ENCODE results near the gene CTSW. TPM values are rescaled to one million over a fixed set of nuclear protein-coding genes. Genes with fewer than 3 reads are reported as not detected.

The CTSW gene
- polyA plus RNA-seq, 1 donor from 2014 or later = not detected

DNA sequence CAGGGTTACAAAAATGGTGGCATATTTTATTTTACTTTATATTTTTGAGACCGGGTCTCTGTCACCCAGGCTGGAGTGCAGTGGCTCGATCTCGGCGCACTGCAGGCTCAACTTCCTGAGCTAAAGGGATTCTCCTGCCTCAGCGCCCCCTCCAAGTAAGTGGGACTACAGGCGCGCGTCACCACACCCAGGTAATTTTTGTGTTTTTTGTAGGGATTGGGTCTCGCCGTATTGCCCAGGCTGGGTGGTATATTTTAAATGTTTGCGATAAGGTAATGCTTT, 21.2 kb downstream of the CTSW start:
- TF ChIP-seq EZH2 (IDR thresholded peaks at IDR 0.05; ENCODE audit: borderline replicate concordance, insufficient read depth, low read length, poor library complexity, severe bottlenecking) (peak; percentile 21), EP300 (conservative IDR thresholded peaks at IDR 0.05; ENCODE audit: poor library complexity, severe bottlenecking) (no peak)
- Histone ChIP-seq H3K4me2 (ENCODE audit: low read length) (no peak overlapping the region), H3K36me3 (ENCODE audit: insufficient read depth, low read length) (no peaks in the 10 kb centered on the region), H2AFZ (ENCODE audit: low read depth, low read length) (no peak overlapping the region), H3K27me3 (ENCODE audit: insufficient read depth, low read depth, low read length) (peaks cover 63% of the 10 kb centered on the region), H4K20me1 (ENCODE audit: insufficient read depth) (no peaks in the 10 kb centered on the region), H3K79me2 (replicated peaks; ENCODE audit: insufficient read depth, low read length) (no peaks in the 10 kb centered on the region), H3K4me3 (ENCODE audit: low read length) (peak overlapping the region; percentile 67), H3K9me3 (ENCODE audit: low read length) (no peaks in the 10 kb centered on the region), H3F3A (ENCODE audit: insufficient read depth, low read length, poor library complexity, severe bottlenecking) (no peaks in the 10 kb centered on the region), H3K27ac (ENCODE audit: low read length) (no peak overlapping the region), H3K9ac (ENCODE audit: low read length) (no peak overlapping the region), H3K9me2 (ENCODE audit: insufficient read depth, low read length) (no peaks in the 10 kb centered on the region)

GRCh38 chr11:65903068-65903481, 23.4 kb downstream of the CTSW start:
- Histone ChIP-seq H3K36me3 (ENCODE audit: insufficient read depth, low read length) (no peaks in the 10 kb centered on the region), H4K20me1 (ENCODE audit: insufficient read depth) (no peaks in the 10 kb centered on the region), H3K9me3 (ENCODE audit: low read length) (no peaks in the 10 kb centered on the region), H3K4me3 (ENCODE audit: low read length) (no peak overlapping the region), H3F3A (ENCODE audit: insufficient read depth, low read length, poor library complexity, severe bottlenecking) (no peaks in the 10 kb centered on the region), H3K9ac (ENCODE audit: low read length) (no peak overlapping the region), H2AFZ (ENCODE audit: low read depth, low read length) (no peak overlapping the region), H3K27ac (ENCODE audit: low read length) (no peak overlapping the region), H3K27me3 (ENCODE audit: insufficient read depth, low read depth, low read length) (peaks cover 62% of the 10 kb centered on the region), H3K4me2 (ENCODE audit: low read length) (no peak overlapping the region), H3K79me2 (replicated peaks; ENCODE audit: insufficient read depth, low read length) (no peaks in the 10 kb centered on the region), H3K9me2 (ENCODE audit: insufficient read depth, low read length) (no peaks in the 10 kb centered on the region)
- TF ChIP-seq, protein P1, sequence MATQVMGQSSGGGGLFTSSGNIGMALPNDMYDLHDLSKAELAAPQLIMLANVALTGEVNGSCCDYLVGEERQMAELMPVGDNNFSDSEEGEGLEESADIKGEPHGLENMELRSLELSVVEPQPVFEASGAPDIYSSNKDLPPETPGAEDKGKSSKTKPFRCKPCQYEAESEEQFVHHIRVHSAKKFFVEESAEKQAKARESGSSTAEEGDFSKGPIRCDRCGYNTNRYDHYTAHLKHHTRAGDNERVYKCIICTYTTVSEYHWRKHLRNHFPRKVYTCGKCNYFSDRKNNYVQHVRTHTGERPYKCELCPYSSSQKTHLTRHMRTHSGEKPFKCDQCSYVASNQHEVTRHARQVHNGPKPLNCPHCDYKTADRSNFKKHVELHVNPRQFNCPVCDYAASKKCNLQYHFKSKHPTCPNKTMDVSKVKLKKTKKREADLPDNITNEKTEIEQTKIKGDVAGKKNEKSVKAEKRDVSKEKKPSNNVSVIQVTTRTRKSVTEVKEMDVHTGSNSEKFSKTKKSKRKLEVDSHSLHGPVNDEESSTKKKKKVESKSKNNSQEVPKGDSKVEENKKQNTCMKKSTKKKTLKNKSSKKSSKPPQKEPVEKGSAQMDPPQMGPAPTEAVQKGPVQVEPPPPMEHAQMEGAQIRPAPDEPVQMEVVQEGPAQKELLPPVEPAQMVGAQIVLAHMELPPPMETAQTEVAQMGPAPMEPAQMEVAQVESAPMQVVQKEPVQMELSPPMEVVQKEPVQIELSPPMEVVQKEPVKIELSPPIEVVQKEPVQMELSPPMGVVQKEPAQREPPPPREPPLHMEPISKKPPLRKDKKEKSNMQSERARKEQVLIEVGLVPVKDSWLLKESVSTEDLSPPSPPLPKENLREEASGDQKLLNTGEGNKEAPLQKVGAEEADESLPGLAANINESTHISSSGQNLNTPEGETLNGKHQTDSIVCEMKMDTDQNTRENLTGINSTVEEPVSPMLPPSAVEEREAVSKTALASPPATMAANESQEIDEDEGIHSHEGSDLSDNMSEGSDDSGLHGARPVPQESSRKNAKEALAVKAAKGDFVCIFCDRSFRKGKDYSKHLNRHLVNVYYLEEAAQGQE (IDR thresholded peaks at IDR 0.05; ENCODE audit: borderline replicate concordance) = no peak
- TF ChIP-seq POLR2AphosphoS5 (IDR thresholded peaks at IDR 0.05) (no peak), MXI1 (conservative IDR thresholded peaks at IDR 0.05; ENCODE audit: poor library complexity, severe bottlenecking) (no peak), EP300 (conservative IDR thresholded peaks at IDR 0.05; ENCODE audit: poor library complexity, severe bottlenecking) (no peak), EZH2 (IDR thresholded peaks at IDR 0.05; ENCODE audit: borderline replicate concordance, insufficient read depth, low read length, poor library complexity, severe bottlenecking) (no peak), RAD21 (conservative IDR thresholded peaks at IDR 0.05) (no peak), TAF1 (IDR thresholded peaks at IDR 0.05; ENCODE audit: low read depth) (no peak), SMC3 (conservative IDR thresholded peaks at IDR 0.05; ENCODE audit: poor library complexity) (no peak), CTCF (IDR thresholded peaks at IDR 0.05; ENCODE audit: poor library complexity, severe bottlenecking) (no peak)

DNA sequence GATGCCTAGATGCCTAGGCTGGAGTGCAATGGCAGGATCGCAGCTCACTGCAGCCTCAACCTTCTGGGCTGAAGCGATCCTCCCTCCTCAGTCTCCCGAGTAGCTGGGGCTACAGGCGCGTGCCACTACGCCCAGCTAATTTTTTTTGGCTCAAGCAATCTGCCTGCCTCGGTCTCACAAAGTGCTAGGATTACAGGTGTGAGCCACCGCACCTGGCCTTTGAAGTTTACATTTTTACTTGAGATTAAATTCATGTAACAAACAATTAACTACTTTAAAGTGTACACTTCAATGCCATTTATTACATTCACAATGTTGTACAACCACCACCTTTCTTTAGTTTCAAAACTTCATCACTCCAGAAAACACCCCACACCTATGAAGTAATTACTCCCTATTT, 24.1 kb downstream of the CTSW start:
- H3K27ac ChIP-seq (ENCODE audit: low read length) = no peak overlapping the region
- TF ChIP-seq POLR2AphosphoS5 (IDR thresholded peaks at IDR 0.05) = no peak
- no peak for TF ChIP-seq TAF1 (IDR thresholded peaks at IDR 0.05; ENCODE audit: low read depth)
- H3K4me3 ChIP-seq (ENCODE audit: low read length) = no peak overlapping the region
- peaks cover 56% of the 10 kb centered on the region for H3K27me3 ChIP-seq (ENCODE audit: insufficient read depth, low read depth, low read length)
- H4K20me1 ChIP-seq (ENCODE audit: insufficient read depth) = no peaks in the 10 kb centered on the region
- no peak overlapping the region for H3K4me2 ChIP-seq (ENCODE audit: low read length)
- no peaks in the 10 kb centered on the region for H3K9me3 ChIP-seq (ENCODE audit: low read length)
- H3K36me3 ChIP-seq (ENCODE audit: insufficient read depth, low read length) = no peaks in the 10 kb centered on the region
- H3K79me2 ChIP-seq (replicated peaks; ENCODE audit: insufficient read depth, low read length) = no peaks in the 10 kb centered on the region
- no peak overlapping the region for H3K9ac ChIP-seq (ENCODE audit: low read length)
- no peak overlapping the region for H2AFZ ChIP-seq (ENCODE audit: low read depth, low read length)
- H3F3A ChIP-seq (ENCODE audit: insufficient read depth, low read length, poor library complexity, severe bottlenecking) = no peaks in the 10 kb centered on the region
- no peaks in the 10 kb centered on the region for H3K9me2 ChIP-seq (ENCODE audit: insufficient read depth, low read length)

Data from neural cell (in vitro differentiated cells).